ENCODE data around the gene ALDH3B2. TPM values are rescaled to one million over a fixed set of nuclear protein-coding genes. Genes with fewer than 3 reads are reported as not detected.

ALDH3B2 gene
- total and polyA plus RNA-seq, 2 donors = 0.57 to 11.1 TPM

- DNase-seq (ENCODE audit: low read depth in 6 of 9, low spot score in 9 of 9) = no peak
- no peaks in the 10 kb centered on the region for H3K36me3 ChIP-seq (ENCODE audit: control insufficient read depth in 2 of 2, insufficient read depth in 2 of 2, low read length in 1 of 2)
- H3K27me3 ChIP-seq (ENCODE audit: control insufficient read depth in 2 of 2, insufficient read depth in 1 of 2, low read length in 1 of 2) = no peaks in the 10 kb centered on the region
- no peak overlapping the region for H3K27ac ChIP-seq (ENCODE audit: low read depth in 1 of 2, low read length in 1 of 2)
- 55% methylated on average over 3 of the region's 3 CpGs for WGBS
- H3K9me3 ChIP-seq (ENCODE audit: control insufficient read depth in 2 of 2, insufficient read depth in 1 of 2, low read length in 1 of 2) = peaks cover 0 to 13% of the 10 kb centered on the region in 2 donors
- no peak overlapping the region for H3K4me3 ChIP-seq (ENCODE audit: low read length in 2 of 2)
- H3K4me1 ChIP-seq (ENCODE audit: control insufficient read depth in 2 of 2, insufficient read depth in 2 of 2, low read length in 2 of 2) = peaks cover 0 to 7% of the 10 kb centered on the region in 2 donors
Observed at GRCh38 chr11:67657300-67657699, 17.1 kb downstream of the ALDH3B2 start.

GRCh38 chr11:67656278-67656922 lies 18.0 kb downstream of the ALDH3B2 start:
- H3K27me3 ChIP-seq (ENCODE audit: control insufficient read depth in 2 of 2, insufficient read depth in 1 of 2, low read length in 1 of 2) = no peaks in the 10 kb centered on the region
- no peak overlapping the region for H3K4me3 ChIP-seq (ENCODE audit: low read length in 2 of 2)
- no peak for DNase-seq (ENCODE audit: low read depth in 6 of 9, low spot score in 9 of 9)
- H3K4me1 ChIP-seq (ENCODE audit: control insufficient read depth in 2 of 2, insufficient read depth in 2 of 2, low read length in 2 of 2) = peaks cover 0 to 7% of the 10 kb centered on the region in 2 donors
- 90% methylated on average over 4 of the region's 4 CpGs for WGBS
- peaks cover 0 to 13% of the 10 kb centered on the region in 2 donors for H3K9me3 ChIP-seq (ENCODE audit: control insufficient read depth in 2 of 2, insufficient read depth in 1 of 2, low read length in 1 of 2)
- H3K36me3 ChIP-seq (ENCODE audit: control insufficient read depth in 2 of 2, insufficient read depth in 2 of 2, low read length in 1 of 2) = no peaks in the 10 kb centered on the region
- no peak overlapping the region for H3K27ac ChIP-seq (ENCODE audit: low read depth in 1 of 2, low read length in 1 of 2)

DNA sequence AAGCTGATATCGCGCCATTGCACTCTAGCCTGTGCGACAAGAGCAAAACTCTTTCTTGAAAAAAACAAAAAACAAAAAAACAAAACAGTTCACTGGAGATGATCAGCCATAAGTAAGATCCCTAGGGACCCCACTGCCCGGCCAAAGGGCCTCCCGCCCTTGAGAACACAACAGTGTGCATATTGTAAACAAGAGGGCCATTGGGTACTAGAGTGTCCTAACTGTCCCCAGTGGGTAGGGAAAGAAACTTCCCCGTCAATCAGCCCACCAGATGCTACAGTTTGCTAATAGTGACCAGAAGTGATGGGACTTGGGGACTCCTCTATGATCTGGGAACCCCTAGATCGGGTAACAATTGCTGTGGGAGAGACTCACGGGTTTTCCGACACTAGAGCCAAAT lies 20.2 kb downstream of the ALDH3B2 start:
- peaks cover 0 to 16% of the 10 kb centered on the region in 2 donors for H3K9me3 ChIP-seq (ENCODE audit: control insufficient read depth in 2 of 2, insufficient read depth in 1 of 2, low read length in 1 of 2)
- no peaks in the 10 kb centered on the region for H3K27me3 ChIP-seq (ENCODE audit: control insufficient read depth in 2 of 2, insufficient read depth in 1 of 2, low read length in 1 of 2)
- DNase-seq (ENCODE audit: low read depth in 6 of 9, low spot score in 9 of 9) = no peak
- H3K36me3 ChIP-seq (ENCODE audit: control insufficient read depth in 2 of 2, insufficient read depth in 2 of 2, low read length in 1 of 2) = no peaks in the 10 kb centered on the region
- H3K27ac ChIP-seq (ENCODE audit: low read depth in 1 of 2, low read length in 1 of 2) = no peak overlapping the region
- WGBS = 86% methylated on average over 9 of the region's 9 CpGs
- peaks cover 1 to 22% of the 10 kb centered on the region in 2 donors for H3K4me1 ChIP-seq (ENCODE audit: control insufficient read depth in 2 of 2, insufficient read depth in 2 of 2, low read length in 2 of 2)
- H3K4me3 ChIP-seq (ENCODE audit: low read length in 2 of 2) = no peak overlapping the region

- Histone ChIP-seq H3K4me1 (ENCODE audit: control insufficient read depth in 2 of 2, insufficient read depth in 2 of 2, low read length in 2 of 2) (peaks cover 6 to 27% of the 10 kb centered on the region in 2 donors), H3K27ac (ENCODE audit: low read depth in 1 of 2, low read length in 1 of 2) (no peak overlapping the region)
- WGBS = 90% methylated on average over 15 of the region's 15 CpGs
Observed at GRCh38 chr11:67652965-67653845, 21.2 kb downstream of the ALDH3B2 start.

DNA sequence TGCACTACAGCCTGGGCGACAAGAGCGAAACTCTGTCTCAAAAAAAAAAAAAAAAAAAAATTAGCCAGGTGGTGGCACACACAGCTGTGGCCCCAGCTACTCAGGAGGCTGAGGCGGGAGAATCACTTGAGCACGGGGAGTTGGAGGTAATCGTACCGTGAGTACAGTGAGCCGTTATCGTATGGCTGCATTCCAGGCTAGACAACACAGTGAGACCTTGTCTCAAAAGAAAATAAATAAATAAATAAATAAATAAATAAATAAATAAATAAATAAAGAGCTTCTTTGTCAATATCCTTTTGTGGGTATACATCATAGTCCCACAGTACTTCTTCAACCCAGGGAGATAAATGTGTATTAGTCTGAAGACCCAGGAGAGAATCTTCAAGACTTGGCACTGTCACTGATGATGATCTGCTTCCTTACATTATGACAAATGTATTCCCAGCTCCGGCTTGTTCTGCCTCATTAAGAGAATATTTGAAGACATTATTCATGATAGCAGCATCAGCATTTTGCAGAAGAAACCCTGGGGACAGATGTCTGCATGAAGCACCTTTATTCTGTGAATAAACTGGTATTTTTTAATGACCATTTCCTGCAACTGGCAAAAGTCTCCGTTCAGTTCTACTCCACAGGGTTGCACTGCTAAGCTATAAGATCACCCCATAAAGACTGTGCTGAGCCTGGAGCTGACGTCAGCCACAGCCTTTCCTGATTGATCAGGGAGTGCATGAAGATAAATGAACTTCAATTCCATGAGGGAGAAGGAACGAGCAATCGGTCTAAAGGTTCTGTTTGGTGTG lies 22.2 kb downstream of the ALDH3B2 start:
- peaks cover 0 to 7% of the 10 kb centered on the region in 2 donors for H3K27me3 ChIP-seq (ENCODE audit: control insufficient read depth in 2 of 2, insufficient read depth in 1 of 2, low read length in 1 of 2)
- peaks cover 16 to 37% of the 10 kb centered on the region in 2 donors for H3K4me1 ChIP-seq (ENCODE audit: control insufficient read depth in 2 of 2, insufficient read depth in 2 of 2, low read length in 2 of 2)
- no peak overlapping the region for H3K4me3 ChIP-seq (ENCODE audit: low read length in 2 of 2)
- no peak for DNase-seq (ENCODE audit: low read depth in 6 of 9, low spot score in 9 of 9)
- H3K27ac ChIP-seq (ENCODE audit: low read depth in 1 of 2, low read length in 1 of 2) = no peak overlapping the region
- no peaks in the 10 kb centered on the region for H3K36me3 ChIP-seq (ENCODE audit: control insufficient read depth in 2 of 2, insufficient read depth in 2 of 2, low read length in 1 of 2)
- peaks cover 0 to 16% of the 10 kb centered on the region in 2 donors for H3K9me3 ChIP-seq (ENCODE audit: control insufficient read depth in 2 of 2, insufficient read depth in 1 of 2, low read length in 1 of 2)
- 71% methylated on average over 13 of the region's 13 CpGs for WGBS

More at GRCh38 chr11:67652965-67653845, 21.2 kb downstream of the ALDH3B2 start:
- no peak for DNase-seq (ENCODE audit: low read depth in 6 of 9, low spot score in 9 of 9)
- H3K36me3 ChIP-seq (ENCODE audit: control insufficient read depth in 2 of 2, insufficient read depth in 2 of 2, low read length in 1 of 2) = no peaks in the 10 kb centered on the region
- H3K4me3 ChIP-seq (ENCODE audit: low read length in 2 of 2) = no peak overlapping the region
- H3K9me3 ChIP-seq (ENCODE audit: control insufficient read depth in 2 of 2, insufficient read depth in 1 of 2, low read length in 1 of 2) = peaks cover 0 to 16% of the 10 kb centered on the region in 2 donors
- H3K27me3 ChIP-seq (ENCODE audit: control insufficient read depth in 2 of 2, insufficient read depth in 1 of 2, low read length in 1 of 2) = no peaks in the 10 kb centered on the region

DNA sequence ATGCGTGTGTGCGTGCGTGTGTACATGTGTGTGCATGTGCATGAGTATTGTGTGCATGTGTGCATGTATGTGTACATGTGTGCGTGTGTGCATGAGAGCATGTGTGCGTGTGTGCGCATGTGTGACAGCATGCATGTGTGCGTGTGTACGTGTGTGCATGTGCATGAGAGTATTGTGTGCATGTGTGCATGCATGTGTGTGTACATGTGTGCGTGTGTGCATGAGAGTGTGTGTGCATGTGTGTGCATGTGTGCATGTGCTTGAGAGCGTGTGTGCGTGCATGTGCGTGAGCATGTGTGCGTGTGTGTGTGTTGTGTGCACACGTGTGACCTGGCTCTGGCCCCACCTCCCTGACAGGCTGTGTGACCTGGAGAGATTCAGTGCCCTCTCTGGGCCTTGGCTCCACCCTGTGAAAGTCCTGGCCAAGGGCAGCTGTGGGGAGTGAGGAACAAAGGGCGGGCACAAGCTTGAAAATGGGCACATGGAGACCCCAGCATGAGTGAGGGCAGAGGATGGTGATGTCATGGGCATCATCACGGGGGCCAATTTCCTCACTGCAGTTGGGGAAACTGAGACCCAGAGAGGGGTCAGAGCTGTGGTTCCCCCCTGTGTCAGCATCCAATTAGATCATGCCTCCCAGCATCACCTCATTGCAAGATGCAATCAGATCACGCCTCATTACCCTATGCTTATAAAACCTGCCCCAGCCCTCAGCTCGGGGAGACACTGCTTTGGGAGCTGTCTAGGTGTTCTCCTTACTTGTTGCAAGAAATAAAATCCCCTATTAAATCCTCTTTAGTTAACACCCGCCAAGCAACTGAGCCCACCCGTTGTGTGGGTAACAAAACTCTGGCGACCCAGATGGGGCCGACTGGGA lies 24.6 kb downstream of the ALDH3B2 start:
- peaks cover 26 to 60% of the 10 kb centered on the region in 2 donors for H3K4me1 ChIP-seq (ENCODE audit: control insufficient read depth in 2 of 2, insufficient read depth in 2 of 2, low read length in 2 of 2)
- WGBS = 85% methylated on average over 22 of the region's 22 CpGs
- H3K4me3 ChIP-seq (ENCODE audit: low read length in 2 of 2) = peak overlapping the region in 1 of 2 donors; percentile 29
- H3K36me3 ChIP-seq (ENCODE audit: control insufficient read depth in 2 of 2, insufficient read depth in 2 of 2, low read length in 1 of 2) = no peaks in the 10 kb centered on the region
- peaks cover 0 to 13% of the 10 kb centered on the region in 2 donors for H3K27me3 ChIP-seq (ENCODE audit: control insufficient read depth in 2 of 2, insufficient read depth in 1 of 2, low read length in 1 of 2)
- no peak overlapping the region for H3K27ac ChIP-seq (ENCODE audit: low read depth in 1 of 2, low read length in 1 of 2)
- no peak for DNase-seq (ENCODE audit: low read depth in 6 of 9, low spot score in 9 of 9)
- peaks cover 0 to 5% of the 10 kb centered on the region in 2 donors for H3K9me3 ChIP-seq (ENCODE audit: control insufficient read depth in 2 of 2, insufficient read depth in 1 of 2, low read length in 1 of 2)

GRCh38 chr11:67648796-67649613 lies 25.4 kb downstream of the ALDH3B2 start:
- DNase-seq (ENCODE audit: low read depth in 6 of 9, low spot score in 9 of 9) = peak in 3 of 9 donors; percentile 27 to 66 (median 39)
- Histone ChIP-seq H3K9me3 (ENCODE audit: control insufficient read depth in 2 of 2, insufficient read depth in 1 of 2, low read length in 1 of 2) (peaks cover 0 to 13% of the 10 kb centered on the region in 2 donors), H3K36me3 (ENCODE audit: control insufficient read depth in 2 of 2, insufficient read depth in 2 of 2, low read length in 1 of 2) (no peaks in the 10 kb centered on the region), H3K27me3 (ENCODE audit: control insufficient read depth in 2 of 2, insufficient read depth in 1 of 2, low read length in 1 of 2) (peaks cover 0 to 13% of the 10 kb centered on the region in 2 donors), H3K4me1 (ENCODE audit: control insufficient read depth in 2 of 2, insufficient read depth in 2 of 2, low read length in 2 of 2) (peaks cover 26 to 64% of the 10 kb centered on the region in 2 donors), H3K4me3 (ENCODE audit: low read length in 2 of 2) (no peak overlapping the region), H3K27ac (ENCODE audit: low read depth in 1 of 2, low read length in 1 of 2) (peak overlapping the region in 1 of 2 donors; percentile 82)
- 22% methylated on average over 12 of the region's 12 CpGs for WGBS
